ENCODE data around the gene SDC4. TPM values are rescaled to one million over a fixed set of nuclear protein-coding genes. Genes with fewer than 3 reads are reported as not detected.

Gene SDC4
- total and polyA plus RNA-seq, 8 donors = 27.4 to 343 (median 80.1) TPM

GRCh38 chr20:45344168-45344860 is 3.9 kb downstream of the SDC4 start:
- peaks cover 0 to 7% (median 0%) of the 10 kb centered on the region in 3 donors for H3K27me3 ChIP-seq
- TF ChIP-seq POLR2A (IDR thresholded peaks at IDR 0.05) (peak in 1 of 4 donors; percentile 10), EP300 (IDR thresholded peaks at IDR 0.05) (no peak), POLR2AphosphoS5 (IDR thresholded peaks at IDR 0.05) (peak; percentile 3 to 89 (median 77))
- TF ChIP-seq, protein P1, sequence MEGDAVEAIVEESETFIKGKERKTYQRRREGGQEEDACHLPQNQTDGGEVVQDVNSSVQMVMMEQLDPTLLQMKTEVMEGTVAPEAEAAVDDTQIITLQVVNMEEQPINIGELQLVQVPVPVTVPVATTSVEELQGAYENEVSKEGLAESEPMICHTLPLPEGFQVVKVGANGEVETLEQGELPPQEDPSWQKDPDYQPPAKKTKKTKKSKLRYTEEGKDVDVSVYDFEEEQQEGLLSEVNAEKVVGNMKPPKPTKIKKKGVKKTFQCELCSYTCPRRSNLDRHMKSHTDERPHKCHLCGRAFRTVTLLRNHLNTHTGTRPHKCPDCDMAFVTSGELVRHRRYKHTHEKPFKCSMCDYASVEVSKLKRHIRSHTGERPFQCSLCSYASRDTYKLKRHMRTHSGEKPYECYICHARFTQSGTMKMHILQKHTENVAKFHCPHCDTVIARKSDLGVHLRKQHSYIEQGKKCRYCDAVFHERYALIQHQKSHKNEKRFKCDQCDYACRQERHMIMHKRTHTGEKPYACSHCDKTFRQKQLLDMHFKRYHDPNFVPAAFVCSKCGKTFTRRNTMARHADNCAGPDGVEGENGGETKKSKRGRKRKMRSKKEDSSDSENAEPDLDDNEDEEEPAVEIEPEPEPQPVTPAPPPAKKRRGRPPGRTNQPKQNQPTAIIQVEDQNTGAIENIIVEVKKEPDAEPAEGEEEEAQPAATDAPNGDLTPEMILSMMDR (IDR thresholded peaks at IDR 0.05) = no peak
- H3K4me3 ChIP-seq = peak overlapping the region; percentile 31 to 74 (median 70)
- 18 to 27% (median 21%) methylated on average over 9 of the region's 9 CpGs for WGBS, 5 donors
- no peaks in the 10 kb centered on the region for H3K9me3 ChIP-seq
- DNase-seq = peak; percentile 65 to 82
- intact Hi-C loops (cut with DNase I; ENCODE audit: low total_unique reads) = no loop called here
- H3K4me1 ChIP-seq = peaks cover 75 to 91% (median 82%) of the 10 kb centered on the region in 4 donors
- peaks cover 0 to 17% (median 3%) of the 10 kb centered on the region in 4 donors for H3K36me3 ChIP-seq
- peak overlapping the region; percentile 91 to 97 (median 95) for H3K27ac ChIP-seq

GRCh38 chr20:45343532-45344167 is 4.6 kb downstream of the SDC4 start:
- 10 to 38% (median 32%) methylated on average over 6 of the region's 6 CpGs for WGBS, 5 donors
- peak overlapping the region; percentile 31 to 74 (median 70) for H3K4me3 ChIP-seq
- DNase-seq = peak; percentile 68 to 90
- H3K27ac ChIP-seq = peak overlapping the region; percentile 91 to 97 (median 95)
- H3K36me3 ChIP-seq = peaks cover 0 to 22% (median 3%) of the 10 kb centered on the region in 4 donors
- TF ChIP-seq, protein P1 (IDR thresholded peaks at IDR 0.05) = no peak
- TF ChIP-seq EP300 (IDR thresholded peaks at IDR 0.05) = no peak
- TF ChIP-seq POLR2AphosphoS5 (IDR thresholded peaks at IDR 0.05) = peak in 1 of 3 donors; percentile 30
- TF ChIP-seq POLR2A (IDR thresholded peaks at IDR 0.05) = no peak
- peaks cover 77 to 91% (median 86%) of the 10 kb centered on the region in 4 donors for H3K4me1 ChIP-seq
- peaks cover 0 to 7% (median 0%) of the 10 kb centered on the region in 3 donors for H3K27me3 ChIP-seq
- intact Hi-C loops (cut with DNase I; ENCODE audit: low total_unique reads) = no loop called here
- H3K9me3 ChIP-seq = no peaks in the 10 kb centered on the region

- Histone ChIP-seq H3K36me3 (peaks cover 0 to 23% (median 3%) of the 10 kb centered on the region in 4 donors), H3K9me3 (no peaks in the 10 kb centered on the region), H3K27me3 (peaks cover 0 to 7% (median 0%) of the 10 kb centered on the region in 3 donors), H3K4me1 (peaks cover 81 to 95% (median 90%) of the 10 kb centered on the region in 4 donors), H3K4me3 (peak overlapping the region; percentile 29 to 74 (median 70)), H3K27ac (peak overlapping the region; percentile 91 to 97 (median 95))
- TF ChIP-seq, protein P1 (IDR thresholded peaks at IDR 0.05) = no peak
- TF ChIP-seq POLR2AphosphoS5 (IDR thresholded peaks at IDR 0.05) (peak in 2 of 3 donors; percentile 3 to 42), POLR2A (IDR thresholded peaks at IDR 0.05) (no peak)
- intact Hi-C loops (cut with DNase I; ENCODE audit: low total_unique reads) = no loop called here
- 18 to 40% (median 30%) methylated on average over 6 of the region's 6 CpGs for WGBS, 5 donors
- peak; percentile 47 to 78 for DNase-seq
Observed at GRCh38 chr20:45342855-45343531, 5.2 kb downstream of the SDC4 start.

Measured in stomach (tissue), 9 donors.